NOMO-1 (cell line): ENCODE data around the gene HMGCS2.

Experiments used
- DNase-seq, 2 experiments: peaks; one replicate each; lab custom pipeline; 2025; ENCODE audit not compliant: unreplicated experiment in 2 of 2; lab: John Stamatoyannopoulos, UW

The HMGCS2 gene

GRCh38 chr1:119703666-119704450 is 64.8 kb downstream of the HMGCS2 start:
- no peak for DNase-seq

- DNase-seq = peak in 1 of 2 experiments; percentile 22
Measured at GRCh38 chr1:119702384-119702783, 66.3 kb downstream of the HMGCS2 start.

- no peak for DNase-seq
Measured at GRCh38 chr1:119701659-119702058, 67.0 kb downstream of the HMGCS2 start.

GRCh38 chr1:119700326-119700725 is 68.4 kb downstream of the HMGCS2 start:
- no peak for DNase-seq
